AG09319 (cell line): ENCODE results near the gene BCORL1.

Experiments used
- DNase-seq: peaks from one replicate; pipeline ENCODE4 v3.0.0-alpha.2; 2010; ENCODE audit warnings: low read depth; ENCODE audit errors: extremely low read depth
- TF ChIP-seq, protein P1 (sequence below): IDR thresholded peaks from 2 replicates; pipeline ENCODE4 v1.5.1; 2011; ENCODE audit warnings: low read depth, mild to moderate bottlenecking, inconsistent platforms, low read length, moderate library complexity

The BCORL1 gene

DNA sequence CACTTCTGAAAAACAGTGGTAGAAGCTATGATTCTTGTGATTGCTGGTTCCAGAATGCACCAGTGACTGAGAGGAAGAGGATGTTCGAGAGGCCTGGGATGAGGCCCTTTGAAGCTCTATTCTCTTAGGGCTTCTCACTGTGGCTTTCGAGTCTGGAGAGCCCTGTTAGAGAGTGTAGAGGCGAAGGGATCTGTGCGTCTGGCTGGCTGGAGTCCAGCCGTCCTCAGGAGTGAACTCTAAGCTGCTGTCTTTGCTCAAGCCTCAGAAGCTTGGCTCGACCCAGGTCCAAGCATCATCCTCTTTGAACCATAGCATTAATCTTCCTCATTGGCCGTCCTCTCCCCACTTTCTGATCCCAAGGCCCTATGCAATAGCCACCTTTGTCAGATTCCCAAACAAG, 76.2 kb downstream of the BCORL1 start:
- DNase-seq, result no peak
- TF ChIP-seq, protein P1, sequence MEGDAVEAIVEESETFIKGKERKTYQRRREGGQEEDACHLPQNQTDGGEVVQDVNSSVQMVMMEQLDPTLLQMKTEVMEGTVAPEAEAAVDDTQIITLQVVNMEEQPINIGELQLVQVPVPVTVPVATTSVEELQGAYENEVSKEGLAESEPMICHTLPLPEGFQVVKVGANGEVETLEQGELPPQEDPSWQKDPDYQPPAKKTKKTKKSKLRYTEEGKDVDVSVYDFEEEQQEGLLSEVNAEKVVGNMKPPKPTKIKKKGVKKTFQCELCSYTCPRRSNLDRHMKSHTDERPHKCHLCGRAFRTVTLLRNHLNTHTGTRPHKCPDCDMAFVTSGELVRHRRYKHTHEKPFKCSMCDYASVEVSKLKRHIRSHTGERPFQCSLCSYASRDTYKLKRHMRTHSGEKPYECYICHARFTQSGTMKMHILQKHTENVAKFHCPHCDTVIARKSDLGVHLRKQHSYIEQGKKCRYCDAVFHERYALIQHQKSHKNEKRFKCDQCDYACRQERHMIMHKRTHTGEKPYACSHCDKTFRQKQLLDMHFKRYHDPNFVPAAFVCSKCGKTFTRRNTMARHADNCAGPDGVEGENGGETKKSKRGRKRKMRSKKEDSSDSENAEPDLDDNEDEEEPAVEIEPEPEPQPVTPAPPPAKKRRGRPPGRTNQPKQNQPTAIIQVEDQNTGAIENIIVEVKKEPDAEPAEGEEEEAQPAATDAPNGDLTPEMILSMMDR, result no peak

DNA sequence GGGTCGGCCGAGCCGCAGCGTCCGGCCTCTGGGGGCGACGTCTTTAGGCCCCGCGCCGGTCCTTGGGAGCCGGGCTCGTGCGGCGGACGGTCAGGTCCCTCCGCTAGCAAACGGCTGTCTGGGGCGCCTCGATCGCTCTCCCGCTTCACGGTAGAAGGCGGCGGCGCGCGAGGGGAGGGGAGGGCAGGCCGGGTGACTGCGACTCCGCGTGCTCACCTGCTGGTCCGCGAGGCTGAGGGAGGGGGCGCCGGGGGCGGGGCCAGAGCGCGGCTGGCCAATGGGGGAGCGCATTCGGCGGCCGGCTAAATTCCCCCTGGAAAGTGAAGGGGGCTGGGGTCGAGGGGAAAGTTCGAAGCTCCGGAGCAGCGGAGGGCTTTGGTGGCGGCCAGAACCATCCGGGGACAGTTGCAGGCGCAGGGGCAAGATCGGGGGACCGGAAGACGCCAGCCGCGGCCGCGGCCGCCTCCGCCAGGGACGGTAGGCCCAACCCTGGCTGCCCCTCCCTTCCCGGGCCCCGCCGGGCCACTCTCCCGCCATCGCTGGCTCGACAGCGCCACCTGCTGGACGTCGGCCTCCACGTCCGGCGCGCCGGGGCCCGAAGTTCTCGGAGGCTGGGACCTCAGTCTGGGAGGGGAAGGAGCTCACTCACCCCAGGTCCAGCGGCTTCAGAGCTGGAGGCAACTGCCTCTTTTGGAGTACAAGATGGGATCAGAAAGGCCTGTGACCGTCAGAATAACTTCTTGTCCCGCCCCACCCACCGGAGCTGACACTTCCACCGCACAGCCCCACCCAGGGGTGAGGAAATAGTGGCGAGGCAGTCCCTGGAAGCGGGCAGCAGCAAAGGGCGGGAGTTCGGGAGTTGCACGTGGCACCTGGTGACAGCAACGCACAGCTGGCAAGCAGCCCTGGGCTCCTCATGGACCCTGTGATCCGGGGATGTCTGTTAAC, 78.0 kb downstream of the BCORL1 start:
- TF ChIP-seq, protein P1, result peak; percentile 58

DNA sequence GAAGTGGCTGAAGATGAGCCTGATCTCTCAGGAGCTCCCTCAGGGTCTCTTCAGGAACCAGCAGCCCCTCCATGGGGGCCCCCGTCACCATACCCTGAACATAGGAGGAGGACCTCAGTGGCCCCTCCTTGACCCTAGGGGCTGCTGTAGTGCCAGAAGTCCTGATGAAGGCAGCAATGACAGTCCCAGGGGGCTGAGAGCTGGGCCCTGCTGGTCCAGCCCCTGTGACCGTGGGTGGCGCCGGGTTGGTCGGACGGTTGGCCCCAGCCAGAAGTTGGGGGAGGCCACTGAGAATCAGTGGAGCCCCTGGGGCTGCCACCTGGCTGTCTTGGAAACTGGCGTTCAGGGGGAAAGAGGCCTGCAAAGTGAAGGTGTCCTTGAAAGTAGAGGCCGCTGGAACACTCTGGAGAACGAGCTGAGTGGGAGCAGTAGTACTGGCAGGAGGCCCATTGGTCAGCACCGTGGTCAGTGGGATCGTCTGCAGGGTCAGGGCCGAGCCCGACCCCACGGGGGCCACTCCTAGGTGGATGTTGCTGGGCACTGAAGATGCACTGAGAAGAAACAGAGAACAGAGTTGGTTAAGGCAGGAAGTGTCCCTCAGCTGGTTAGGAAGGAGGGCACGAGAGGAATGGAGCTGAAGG, 84.7 kb downstream of the BCORL1 start:
- TF ChIP-seq, protein P1, result no peak
- no peak for DNase-seq

More for the DNA sequence above, 78.0 kb downstream of the BCORL1 start:
- no peak for DNase-seq

DNA sequence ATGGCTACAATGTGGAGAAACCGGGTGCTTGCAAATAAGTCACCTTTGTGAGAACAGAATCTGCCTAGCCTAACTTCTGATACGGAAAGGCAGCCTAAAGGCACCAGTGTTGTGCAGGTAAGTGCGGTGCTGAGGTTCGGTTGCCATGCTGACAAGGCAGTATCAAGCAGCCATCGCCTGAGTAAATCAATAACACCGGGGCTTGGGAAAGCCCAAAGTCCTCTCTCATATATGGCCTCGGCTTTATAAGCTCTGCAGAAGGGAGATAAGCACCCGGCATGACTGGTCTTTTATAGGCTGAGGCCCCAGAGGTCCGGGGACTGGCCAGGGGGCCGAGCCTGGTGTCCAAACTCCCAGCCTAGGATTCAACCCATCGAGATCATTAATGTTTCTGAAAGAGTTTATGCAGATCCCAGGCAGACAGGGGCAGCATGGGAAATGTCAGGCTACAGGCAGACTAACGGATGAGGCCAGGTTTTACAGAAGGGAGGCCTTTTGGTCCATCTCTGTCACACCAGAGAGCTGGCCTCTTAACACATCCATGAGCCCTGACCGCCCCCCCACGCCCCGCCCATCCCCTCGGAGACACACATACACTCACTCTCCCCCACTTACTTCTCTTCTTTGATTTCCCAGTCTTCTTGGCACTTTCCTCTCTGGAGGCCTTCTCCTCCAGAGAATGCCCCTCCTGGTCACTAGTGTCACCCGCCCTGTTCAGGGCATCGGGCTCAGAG, 89.3 kb downstream of the BCORL1 start:
- TF ChIP-seq, protein P1, result no peak
- no peak for DNase-seq

DNA sequence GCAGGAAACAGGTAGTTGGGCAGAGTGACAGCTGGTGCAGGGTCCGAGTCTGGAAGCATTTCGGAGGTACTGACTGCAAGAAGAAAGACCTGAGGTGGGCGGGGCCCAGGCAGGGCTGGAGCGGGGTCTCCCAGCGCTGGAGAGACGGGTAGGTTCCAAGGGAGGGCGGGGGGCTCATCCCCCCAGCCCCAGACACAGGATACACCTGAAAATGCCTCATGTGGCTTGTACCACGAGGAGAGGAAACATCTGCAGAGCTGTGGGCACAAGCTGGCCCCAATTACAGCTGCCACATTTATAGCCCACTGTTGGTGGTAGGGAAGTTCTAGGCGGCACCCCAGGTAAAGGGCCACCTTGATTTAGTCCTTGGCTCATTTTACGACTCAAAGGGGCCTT, 89.9 kb downstream of the BCORL1 start:
- no peak for DNase-seq
- TF ChIP-seq, protein P1, result no peak

DNA sequence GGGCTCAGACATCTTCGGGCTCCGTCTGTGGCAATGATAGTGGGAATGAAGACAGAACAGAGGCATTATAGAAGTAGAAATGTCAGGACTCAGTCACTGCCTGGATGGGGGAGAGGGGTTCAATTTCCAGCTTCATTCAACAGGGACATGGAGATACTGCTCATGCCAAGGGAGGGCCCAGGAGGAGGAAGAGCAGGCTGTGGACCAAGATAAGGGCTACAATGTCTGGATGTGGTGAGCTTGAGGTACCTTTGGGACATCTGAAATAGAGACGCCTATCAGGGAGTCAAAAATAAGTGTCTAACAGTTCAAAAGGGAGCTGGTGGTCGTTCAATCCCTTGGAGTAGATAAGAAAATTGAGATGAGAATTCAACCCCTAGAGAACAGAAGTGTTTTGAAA, 93.3 kb downstream of the BCORL1 start:
- TF ChIP-seq, protein P1, result no peak
- DNase-seq, result no peak
